GM12891 (cell line): ENCODE measurements around the gene RABIF.

ENCODE experiments used
- POLR2AphosphoS5 ChIP-seq: IDR thresholded peaks from 2 replicates; pipeline ENCODE4 v1.6.1; 2011; ENCODE audit warnings: low read depth, low read length, control low read depth
- TAF1 ChIP-seq: IDR thresholded peaks from 2 replicates; pipeline ENCODE4 v1.6.1; 2011; ENCODE audit warnings: low read depth, low read length, control low read depth

GRCh38 chr1:202834771-202835547, 54.0 kb downstream of the RABIF start:
- no peak for TF ChIP-seq POLR2AphosphoS5
- no peak for TF ChIP-seq TAF1
